Frontal cortex (tissue), 4 donors: Measurements from ENCODE around the gene TAC3. TPM values are rescaled to one million over a fixed set of nuclear protein-coding genes. Genes with fewer than 3 reads are reported as not detected.
"Not testable (repeated sequence)": the region's sequence is repeated elsewhere in the genome, so short reads cannot be mapped to it uniquely, and the experiment has no call there.

Source experiments
- DNase-seq, 2 donors: peaks; one replicate each; pipeline ENCODE4 v3.0.0; 2012; ENCODE audit warnings: low spot score in 2 of 2
- FAIRE-seq: peaks from 2 replicates; lab custom pipeline; 2012; peaks lifted over from hg19 to GRCh38; lab: Jason Lieb, UNC
- total RNA-seq: library from RNA; depleted of rRNA; stranded (reverse); fragments of >200 nt; gene quantifications from one replicate; pipeline ENCODE4 v1.2.3, GENCODE V29; 2014
- donor health status: control.
- donor health status: control.
- donor health status: control.

TAC3 gene
- total RNA-seq, 1 donor from 2014 or later: 0.82 TPM

DNA sequence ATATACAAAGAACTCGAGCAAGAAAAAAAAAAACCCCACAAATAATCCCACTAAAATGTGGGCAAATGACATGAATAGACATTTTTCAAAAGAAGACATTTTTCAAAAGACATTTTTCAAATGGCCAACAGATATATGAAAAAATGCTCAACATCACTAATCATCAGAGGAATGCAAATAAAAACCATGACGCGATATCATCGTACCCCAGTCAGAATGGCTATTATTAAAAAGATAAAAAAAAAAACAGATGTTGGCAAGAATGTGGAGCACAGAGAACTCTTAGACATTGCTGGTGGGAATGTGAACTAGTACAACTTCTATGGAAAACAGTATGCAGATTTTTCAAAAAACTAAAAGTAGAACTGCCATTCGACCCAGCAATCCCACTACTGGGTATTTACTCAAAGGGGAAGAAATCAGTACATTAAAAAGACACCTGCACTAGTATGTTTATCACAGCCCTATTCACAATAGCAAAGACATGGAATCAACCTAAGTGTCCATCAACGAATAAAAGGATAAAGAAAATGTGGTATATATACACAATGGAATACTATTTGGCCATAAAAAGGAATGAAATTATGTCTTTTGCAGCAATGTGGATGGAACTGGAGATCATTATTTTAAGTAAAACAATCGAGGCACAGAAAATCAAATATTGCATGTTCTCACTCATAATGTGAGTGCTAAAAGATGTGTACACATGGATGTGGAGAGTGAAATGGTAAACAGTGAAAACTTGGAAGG lies 26.3 kb downstream of the TAC3 start:
- DNase-seq: no peak
- FAIRE-seq: no peak

DNA sequence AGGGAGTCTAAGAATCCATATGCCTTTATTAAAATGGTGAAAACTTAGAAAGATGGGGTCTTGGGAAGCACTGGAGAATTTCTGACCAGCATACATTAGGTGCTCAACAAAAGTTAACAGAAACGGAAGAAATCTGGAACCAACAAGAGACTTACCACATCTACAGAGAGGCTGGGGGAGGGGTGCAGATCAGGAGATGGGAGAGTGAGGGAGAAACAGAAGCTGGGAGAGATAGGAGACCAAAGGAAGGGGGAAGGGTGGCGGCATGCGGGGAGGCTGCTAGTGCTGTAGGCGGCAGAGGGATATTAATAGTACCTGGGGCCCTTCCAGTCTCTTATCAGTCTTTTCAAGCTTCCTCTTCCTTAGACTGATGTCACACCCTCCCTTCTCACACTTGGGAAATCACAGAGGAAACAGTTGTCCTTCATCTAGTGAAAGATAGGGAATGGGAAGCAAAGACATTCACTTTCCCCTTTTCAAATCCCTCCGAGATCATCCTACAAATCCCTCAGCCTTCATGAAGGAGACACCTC lies 28.1 kb downstream of the TAC3 start:
- DNase-seq: no peak

DNA sequence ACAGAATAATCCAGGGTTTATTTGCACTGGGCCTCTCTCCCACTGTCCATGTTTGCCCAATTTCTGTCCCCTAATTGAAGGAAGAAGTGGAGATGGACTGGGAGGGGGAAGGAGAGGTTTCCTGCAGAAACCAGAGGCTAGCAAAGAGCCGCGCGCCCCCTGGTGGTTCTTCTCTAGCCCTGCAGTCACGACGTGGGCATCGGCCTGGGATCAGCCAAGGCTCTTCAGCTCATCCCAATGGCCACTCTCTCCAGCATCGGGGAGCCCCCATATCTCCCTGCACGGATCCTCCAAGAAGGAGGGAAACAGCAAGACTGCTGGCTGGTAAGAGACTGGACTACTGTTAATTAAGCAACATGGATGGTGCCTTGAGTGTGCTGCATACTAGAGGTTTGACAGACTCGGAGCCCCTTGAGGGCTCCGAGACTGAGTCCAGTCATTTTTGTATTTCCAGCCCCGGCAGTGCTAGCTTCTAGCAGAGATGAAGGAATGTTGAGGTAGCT lies 28.7 kb downstream of the TAC3 start:
- peak in 1 of 2 donors; percentile 78 for DNase-seq
- FAIRE-seq: no peak

More for the DNA sequence above, 28.1 kb downstream of the TAC3 start:
- FAIRE-seq: no peak

DNA sequence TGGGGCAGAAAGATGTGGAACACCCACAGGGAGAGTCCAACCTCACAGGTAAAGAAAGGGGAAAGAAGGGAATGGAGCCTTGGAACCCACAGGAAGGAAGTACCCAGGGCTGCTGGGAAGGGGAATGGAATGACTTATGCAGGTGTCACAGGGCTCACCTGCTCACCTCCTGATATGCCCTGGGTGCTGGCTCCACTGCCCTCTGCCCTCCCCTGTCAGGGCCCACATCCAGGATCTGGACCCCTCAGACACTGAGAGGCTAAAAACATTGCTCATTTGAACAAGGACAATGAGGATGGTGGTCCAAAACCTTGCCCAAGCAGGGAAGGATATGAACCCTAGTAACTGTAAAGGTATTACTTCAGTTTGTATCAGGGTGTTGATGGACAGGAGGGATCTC lies 29.3 kb downstream of the TAC3 start:
- FAIRE-seq: no peak

DNA sequence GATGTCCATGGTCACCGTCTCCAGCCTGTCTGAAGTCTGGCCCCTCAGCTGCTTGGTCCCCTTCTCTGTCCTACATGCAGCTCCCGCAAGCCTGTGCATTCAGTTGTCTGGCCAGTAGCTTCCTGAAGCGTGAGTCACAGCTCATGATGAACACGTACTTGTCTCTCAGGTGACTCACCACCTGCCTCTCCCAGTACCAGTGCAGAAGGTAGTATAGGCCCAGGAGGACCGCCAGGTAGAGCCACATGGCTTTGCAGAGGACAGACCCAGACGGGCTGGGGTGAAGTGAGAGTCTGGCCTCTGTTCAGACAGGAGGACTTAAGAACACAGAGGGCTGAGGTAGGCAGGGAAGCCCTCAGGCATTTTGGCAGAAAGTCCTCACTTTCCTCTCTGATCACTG lies 30.6 kb downstream of the TAC3 start:
- not testable (repeated sequence) for FAIRE-seq, DNase-seq

More for the DNA sequence above, 29.3 kb downstream of the TAC3 start:
- DNase-seq: no peak

DNA sequence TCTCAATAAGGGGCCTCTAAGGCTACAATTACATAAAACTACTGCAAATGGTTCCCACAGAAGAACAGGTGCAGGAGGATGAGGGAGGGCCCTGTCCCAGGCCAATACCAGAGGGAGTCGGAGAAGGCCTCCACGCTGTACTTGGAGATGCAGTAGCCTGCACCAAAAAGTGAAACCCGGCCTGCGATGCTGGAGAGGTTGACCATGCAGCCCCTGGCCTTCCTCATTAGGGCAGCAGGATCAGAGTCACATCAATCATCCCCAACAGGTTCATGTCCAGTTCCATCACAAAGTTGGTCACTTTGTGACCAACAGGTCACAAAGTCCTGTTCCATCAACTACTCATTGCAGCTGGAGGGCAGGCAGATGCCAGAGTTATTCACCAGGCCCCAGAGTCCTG lies 32.9 kb downstream of the TAC3 start:
- DNase-seq (no peak), FAIRE-seq (no peak)

DNA sequence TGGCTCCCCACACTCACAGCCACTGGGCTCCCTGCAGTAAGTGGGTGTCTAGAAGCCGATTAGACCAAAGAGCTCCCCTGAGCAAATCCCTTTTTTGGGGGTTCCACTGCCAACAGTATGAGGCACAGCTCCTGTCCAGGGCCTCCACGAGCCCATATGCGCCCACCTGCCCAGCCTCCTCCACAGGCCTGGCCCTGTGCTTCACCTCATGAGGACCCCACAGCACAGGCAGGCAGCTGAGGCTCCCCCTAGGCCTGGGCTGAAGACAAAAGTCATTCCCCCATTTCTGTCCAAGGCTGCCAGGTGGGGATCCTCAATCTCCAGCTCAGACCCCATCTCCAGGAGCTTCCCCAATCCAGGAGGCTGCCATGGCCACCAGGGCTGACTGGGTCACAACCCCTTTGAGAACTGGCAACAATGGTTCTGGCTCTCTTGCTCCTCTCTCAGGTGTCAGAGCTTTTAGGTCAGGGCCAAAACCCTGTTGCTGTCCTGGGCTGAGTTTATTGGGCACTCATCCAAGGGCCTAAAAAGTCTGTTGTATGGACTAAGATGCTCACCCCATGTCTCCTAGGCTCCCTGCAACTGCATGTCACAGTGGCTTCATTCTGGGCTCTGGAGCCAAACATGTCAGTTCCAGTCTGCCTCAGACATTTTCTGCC lies 33.6 kb downstream of the TAC3 start:
- FAIRE-seq, DNase-seq: not testable (repeated sequence)

DNA sequence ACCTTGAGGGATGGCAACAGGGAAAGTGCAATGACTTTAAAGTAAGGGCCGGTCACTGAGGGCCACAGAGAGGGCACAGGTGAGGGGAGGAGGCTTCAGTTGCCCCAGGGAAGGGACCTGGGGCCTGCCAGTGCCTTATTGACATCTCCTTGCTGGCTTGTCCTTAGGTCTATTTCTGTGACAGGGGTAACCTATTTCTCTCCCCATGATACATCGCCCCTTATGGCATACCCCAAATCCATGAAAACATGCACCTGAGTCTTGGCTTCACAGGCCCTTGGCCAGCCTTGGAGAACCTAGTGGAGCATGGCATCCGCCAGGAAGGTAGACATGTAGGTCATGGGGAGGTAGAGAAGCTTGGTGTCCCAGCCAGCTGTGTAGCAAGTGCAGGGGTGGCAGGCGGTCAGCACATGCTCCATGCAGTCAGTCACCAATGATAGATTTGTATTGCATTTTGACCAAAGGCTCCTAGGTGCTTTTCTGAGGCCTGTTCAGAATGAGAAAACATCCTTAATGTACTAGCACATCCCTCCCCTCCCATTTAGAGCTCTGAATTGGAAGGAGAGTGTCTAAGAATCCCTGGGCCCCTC lies 35.3 kb downstream of the TAC3 start:
- FAIRE-seq: no peak
- DNase-seq: no peak

DNA sequence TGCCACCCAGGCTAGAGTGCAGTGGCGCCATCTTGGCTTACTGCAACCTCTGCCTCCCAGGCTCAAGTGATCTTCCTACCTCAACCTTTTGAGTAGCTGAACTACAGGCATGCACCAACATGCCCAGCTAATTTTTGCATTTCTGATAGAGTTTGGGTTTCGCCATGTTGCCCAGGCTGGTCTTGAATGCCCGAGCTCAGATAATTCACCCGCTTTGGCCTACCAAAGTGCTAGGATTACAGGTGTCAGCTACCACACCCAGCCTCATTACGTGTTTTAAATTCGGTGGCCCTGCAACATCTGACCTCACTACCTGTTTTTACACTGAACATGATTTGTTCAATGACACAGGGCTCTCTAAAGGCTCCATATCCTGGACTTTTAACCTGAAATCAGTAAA lies 36.1 kb downstream of the TAC3 start:
- DNase-seq: no peak
- FAIRE-seq: no peak

DNA sequence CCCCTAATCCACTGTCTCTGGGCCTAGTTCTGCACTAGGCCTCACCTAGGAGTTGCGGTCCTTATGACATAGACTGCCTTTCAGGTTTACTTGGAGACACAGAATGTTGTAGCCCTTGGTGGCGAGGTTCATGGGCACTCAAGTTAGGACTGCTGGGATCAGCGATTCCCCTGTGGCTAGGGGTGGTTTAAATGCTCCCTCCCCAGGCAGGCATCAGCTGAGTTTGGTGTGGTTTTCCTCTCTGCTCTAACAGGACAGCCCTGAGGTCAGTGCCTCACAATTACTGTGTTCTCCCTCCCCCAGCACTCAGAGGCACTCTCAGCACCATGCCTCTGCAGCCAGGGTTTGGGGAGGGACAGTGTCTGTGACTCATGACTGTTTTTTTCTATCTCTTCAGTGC lies 36.7 kb downstream of the TAC3 start:
- no peak for FAIRE-seq
- DNase-seq: no peak

DNA sequence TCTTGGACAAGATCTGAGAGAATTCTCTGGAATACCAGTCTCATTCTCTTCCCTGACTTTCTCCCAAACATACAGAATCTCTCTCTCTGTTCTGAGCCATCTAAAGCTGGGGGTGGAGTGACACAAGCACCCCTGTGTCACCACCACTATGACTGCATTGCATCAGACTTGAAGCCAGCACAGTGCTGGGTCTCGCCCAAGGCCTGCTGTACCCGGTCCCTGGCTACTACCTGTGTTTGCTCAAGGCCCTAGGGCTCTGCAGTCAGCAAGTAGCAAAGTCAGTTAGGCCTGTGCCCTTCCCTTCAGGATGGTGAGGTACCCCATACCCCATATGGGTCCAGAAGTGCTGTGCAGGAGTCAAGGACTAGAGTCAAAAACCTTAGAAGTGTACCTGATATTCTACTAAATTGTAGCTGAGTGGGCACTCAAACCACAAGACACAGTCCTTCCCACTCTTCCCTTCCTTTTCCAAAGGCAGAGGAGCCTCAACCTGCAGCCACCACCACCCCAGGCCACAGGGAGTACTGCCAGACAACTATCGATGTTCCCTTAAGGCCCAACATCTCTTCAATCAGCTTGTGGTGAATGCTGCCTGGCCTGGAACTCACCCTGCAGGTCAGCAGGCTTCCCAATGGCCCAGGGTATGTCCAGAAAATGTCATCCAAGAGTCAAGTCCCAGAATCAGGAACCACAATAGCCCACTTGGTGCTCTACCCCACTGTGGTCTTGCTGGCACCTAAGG lies 37.8 kb downstream of the TAC3 start:
- no peak for DNase-seq
- FAIRE-seq: no peak

DNA sequence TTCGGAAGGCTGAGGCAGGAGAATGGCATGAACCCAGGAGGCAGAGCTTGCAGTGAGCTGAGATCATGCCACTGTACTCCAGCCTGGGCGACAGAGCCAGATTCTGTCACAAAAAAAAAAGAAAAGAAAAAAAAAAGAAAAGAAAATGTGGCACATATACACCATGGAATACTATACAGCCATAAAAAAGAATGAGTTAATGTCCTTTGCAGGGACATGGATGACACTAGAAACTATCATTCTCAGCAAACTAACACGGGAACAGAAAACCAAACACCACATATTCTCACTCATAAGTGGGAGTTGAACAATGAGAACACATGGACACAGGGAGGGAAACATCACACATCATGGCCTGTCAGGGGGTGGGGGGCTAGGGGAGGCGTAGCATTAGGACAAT lies 39.0 kb downstream of the TAC3 start:
- not testable (repeated sequence) for DNase-seq, FAIRE-seq

DNA sequence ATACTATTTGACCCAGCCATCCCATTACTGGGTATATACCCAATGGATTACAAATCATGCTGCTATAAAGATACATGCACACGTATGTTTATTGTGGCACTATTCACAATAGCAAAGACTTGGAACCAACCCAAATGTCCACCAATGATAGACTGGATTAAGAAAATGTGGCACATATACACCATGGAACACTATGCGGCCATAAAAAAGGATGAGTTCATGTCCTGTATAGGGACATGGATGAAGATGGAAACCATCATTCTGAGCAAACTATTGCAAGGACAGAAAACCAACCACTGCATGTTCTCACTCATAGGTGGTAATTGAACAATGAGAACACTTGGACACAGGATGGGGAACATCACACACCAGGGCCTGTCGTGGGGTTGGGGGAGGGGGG lies 42.1 kb downstream of the TAC3 start:
- not testable (repeated sequence) for FAIRE-seq, DNase-seq

DNA sequence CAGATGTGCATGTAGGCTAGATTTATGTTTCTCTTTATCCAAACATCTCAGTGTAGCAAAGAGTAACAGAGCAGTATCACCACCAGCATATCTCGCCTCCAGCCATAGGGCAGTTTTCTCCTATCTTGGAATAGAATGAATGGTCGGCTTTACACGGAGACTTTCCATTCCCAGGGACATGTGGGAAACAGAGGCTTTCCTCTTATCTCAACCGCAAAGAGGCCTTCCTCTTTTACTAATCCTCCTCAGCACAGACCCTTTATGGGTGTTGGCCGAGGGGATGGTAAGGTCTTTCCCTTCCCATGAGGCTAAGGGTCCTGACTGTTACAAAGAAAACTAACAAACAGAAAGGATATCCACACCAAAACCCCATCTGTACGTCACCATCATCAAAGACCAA lies 47.4 kb downstream of the TAC3 start:
- not testable (repeated sequence) for FAIRE-seq

DNA sequence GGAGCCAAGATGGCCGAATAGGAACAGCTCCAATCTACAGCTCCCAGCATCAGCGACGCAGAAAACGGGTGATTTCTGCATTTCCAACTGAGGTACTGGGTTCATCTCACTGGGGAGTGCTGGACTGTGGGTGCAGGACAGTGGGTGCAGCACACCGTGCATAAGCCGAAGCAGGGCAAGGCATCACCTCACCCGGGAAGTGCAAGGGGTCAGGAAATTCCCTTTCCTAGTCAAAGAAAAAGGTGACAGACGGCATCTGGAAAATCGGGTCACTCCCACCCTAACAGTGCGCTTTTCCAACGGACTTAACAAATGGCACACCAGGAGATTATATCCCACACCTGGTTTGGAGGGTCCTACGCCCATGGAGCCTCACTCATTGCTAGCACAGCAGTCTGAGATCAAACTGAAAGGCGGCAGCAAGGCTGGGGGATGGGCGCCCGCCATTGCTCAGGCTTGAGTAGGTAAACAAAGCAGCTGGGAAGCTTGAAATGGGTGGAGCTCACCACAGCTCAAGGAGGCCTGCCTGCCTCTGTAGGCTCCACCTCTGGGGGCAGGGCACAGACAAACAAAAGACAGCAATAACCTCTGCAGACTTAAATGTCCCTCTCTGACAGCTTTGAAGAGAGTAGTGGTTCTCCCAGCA lies 50.2 kb downstream of the TAC3 start:
- DNase-seq: not testable (repeated sequence)

More for the DNA sequence above, 47.4 kb downstream of the TAC3 start:
- DNase-seq: not testable (repeated sequence)

DNA sequence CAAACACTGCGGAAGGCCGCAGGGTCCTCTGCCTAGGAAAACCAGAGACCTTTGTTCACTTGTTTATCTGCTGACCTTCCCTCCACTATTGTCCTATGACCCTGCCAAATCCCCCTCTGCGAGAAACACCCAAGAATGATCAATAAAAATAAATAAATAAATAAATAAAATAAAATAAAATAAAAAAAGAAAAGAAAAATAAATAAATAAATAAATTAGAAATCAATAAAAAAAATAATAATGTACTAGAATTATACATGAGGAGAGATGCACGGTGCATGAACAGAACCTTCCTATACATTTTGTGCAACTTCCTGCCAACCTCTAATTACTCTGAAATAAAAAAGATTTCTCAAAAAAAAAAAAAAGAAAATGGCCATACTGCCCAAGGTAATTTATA lies 51.2 kb downstream of the TAC3 start:
- FAIRE-seq: peak; percentile 45
- DNase-seq: not testable (repeated sequence)

More for the DNA sequence above, 50.2 kb downstream of the TAC3 start:
- not testable (repeated sequence) for FAIRE-seq

DNA sequence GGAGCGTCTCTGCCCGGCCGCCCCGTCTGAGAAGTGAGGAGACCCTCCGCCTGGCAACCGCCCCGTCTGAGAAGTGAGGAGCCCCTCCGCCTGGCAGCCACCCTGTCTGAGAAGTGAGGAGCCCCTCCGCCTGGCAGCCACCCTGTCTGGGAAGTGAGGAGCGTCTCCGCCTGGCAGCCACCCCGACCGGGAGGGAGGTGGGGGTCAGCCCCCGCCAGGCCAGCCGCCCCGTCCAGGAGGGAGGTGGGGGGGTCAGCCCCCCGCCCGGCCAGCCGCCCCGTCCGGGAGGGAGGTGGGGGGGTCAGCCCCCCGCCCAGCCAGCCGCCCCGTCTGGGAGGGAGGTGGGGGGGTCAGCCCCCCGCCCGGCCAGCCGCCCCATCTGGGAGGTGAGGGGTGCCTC lies 52.8 kb downstream of the TAC3 start:
- not testable (repeated sequence) for DNase-seq, FAIRE-seq

DNA sequence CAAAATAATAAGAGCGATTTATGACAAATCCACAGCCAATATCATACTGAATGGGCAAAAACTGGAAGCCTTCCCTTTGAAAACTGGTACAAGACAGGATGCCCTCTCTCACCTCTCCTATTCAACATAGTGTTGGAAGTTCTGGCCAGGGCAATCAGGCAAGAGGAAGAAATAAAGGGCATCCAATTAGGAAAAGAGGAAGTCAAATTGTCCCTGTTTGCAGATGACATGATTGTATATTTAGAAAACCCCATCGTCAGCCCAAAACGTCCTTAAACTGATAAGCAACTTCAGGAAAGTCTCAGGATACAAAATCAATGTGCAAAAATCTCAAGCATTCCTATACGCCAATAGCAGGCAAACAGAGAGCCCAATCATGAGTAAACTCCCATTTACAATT lies 54.1 kb downstream of the TAC3 start:
- not testable (repeated sequence) for FAIRE-seq, DNase-seq
